ENCODE measurements around the gene CHMP3. TPM values are rescaled to one million over a fixed set of nuclear protein-coding genes. Genes with fewer than 3 reads are reported as not detected.
A peak's percentile ranks its signal among the peaks of the same experiment; 100 is the strongest.

The CHMP3 gene
- total and polyA plus RNA-seq, 2 of the 13 experiments (the other 11 are each of a cell fraction or from before 2014, with no cell fraction given), result 64.1 to 114 TPM

GRCh38 chr2:86548165-86548912, 14.9 kb downstream of the CHMP3 start (continued):
- TF ChIP-seq, protein P1, sequence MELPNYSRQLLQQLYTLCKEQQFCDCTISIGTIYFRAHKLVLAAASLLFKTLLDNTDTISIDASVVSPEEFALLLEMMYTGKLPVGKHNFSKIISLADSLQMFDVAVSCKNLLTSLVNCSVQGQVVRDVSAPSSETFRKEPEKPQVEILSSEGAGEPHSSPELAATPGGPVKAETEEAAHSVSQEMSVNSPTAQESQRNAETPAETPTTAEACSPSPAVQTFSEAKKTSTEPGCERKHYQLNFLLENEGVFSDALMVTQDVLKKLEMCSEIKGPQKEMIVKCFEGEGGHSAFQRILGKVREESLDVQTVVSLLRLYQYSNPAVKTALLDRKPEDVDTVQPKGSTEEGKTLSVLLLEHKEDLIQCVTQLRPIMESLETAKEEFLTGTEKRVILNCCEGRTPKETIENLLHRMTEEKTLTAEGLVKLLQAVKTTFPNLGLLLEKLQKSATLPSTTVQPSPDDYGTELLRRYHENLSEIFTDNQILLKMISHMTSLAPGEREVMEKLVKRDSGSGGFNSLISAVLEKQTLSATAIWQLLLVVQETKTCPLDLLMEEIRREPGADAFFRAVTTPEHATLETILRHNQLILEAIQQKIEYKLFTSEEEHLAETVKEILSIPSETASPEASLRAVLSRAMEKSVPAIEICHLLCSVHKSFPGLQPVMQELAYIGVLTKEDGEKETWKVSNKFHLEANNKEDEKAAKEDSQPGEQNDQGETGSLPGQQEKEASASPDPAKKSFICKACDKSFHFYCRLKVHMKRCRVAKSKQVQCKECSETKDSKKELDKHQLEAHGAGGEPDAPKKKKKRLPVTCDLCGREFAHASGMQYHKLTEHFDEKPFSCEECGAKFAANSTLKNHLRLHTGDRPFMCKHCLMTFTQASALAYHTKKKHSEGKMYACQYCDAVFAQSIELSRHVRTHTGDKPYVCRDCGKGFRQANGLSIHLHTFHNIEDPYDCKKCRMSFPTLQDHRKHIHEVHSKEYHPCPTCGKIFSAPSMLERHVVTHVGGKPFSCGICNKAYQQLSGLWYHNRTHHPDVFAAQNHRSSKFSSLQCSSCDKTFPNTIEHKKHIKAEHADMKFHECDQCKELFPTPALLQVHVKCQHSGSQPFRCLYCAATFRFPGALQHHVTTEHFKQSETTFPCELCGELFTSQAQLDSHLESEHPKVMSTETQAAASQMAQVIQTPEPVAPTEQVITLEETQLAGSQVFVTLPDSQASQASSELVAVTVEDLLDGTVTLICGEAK (IDR thresholded peaks at IDR 0.05), result 0 out of 2 replicates have a peak, but pooled peaks have one; percentile 7
- TF ChIP-seq, protein P1 (CRISPR knock-in tag; IDR thresholded peaks at IDR 0.05), result peak; percentile 68; the same call in 1 of the 2 replicates
- TF ChIP-seq MIXL1 (CRISPR knock-in tag; IDR thresholded peaks at IDR 0.05), result peak; percentile 80; the same call in 1 of the 2 replicates
- peak; percentile 33; the same call in 1 of the 2 replicates for TF ChIP-seq TCF7 (IDR thresholded peaks at IDR 0.05; ENCODE audit: low read depth)
- TF ChIP-seq KLF6 (CRISPR knock-in tag; IDR thresholded peaks at IDR 0.05), result 0 out of 2 replicates have a peak, but pooled peaks have one; percentile 31
- TF ChIP-seq UBTF (CRISPR knock-in tag; IDR thresholded peaks at IDR 0.05), result peak; percentile 26; the same call in 1 of the 2 replicates

All from HepG2 (cell line).